Lung (tissue), 12 donors: ENCODE results near the gene SESN1. TPM values are rescaled to one million over a fixed set of nuclear protein-coding genes. Genes with fewer than 3 reads are reported as not detected.

ENCODE experiments used
- ATAC-seq: fragments of 200-7000 bp; cut with Tn5 transposase; one replicate; pipeline ENCODE4 v1.9.1; 2020; ENCODE audit warnings: moderate number of reproducible peaks; ENCODE audit not compliant: insufficient read depth, low FRiP score
- DNase-seq, 3 donors: peaks; one replicate each; pipeline ENCODE4 v3.0.0-alpha.2; 2013 to 2017
- H3K27ac ChIP-seq, 2 donors: one replicate each; pipeline ENCODE4 v1.5.1; 2013; ENCODE audit warnings: mild to moderate bottlenecking in 2 of 2, moderate library complexity in 2 of 2, control low read depth in 1 of 2, inconsistent platforms in 1 of 2, low read depth in 1 of 2, low read length in 1 of 2
- H3K27me3 ChIP-seq, 3 donors: one replicate each; pipeline ENCODE4 v1.5.1; 2013; ENCODE audit warnings: low read length in 2 of 3; ENCODE audit not compliant: control insufficient read depth in 3 of 3, insufficient read depth in 3 of 3
- H3K36me3 ChIP-seq, 4 donors: one replicate each; pipeline ENCODE4 v1.5.1; 2013; ENCODE audit warnings: low read length in 4 of 4, mild to moderate bottlenecking in 1 of 4, moderate library complexity in 1 of 4; ENCODE audit not compliant: control insufficient read depth in 4 of 4, insufficient read depth in 4 of 4
- H3K4me1 ChIP-seq, 5 donors: one replicate each; pipeline ENCODE4 v1.5.1; 2013; ENCODE audit warnings: low read length in 5 of 5, mild to moderate bottlenecking in 2 of 5, moderate library complexity in 1 of 5; ENCODE audit not compliant: control insufficient read depth in 5 of 5, insufficient read depth in 5 of 5
- H3K4me3 ChIP-seq: one replicate; pipeline ENCODE4 v1.5.1; 2013; ENCODE audit warnings: mild to moderate bottlenecking, control low read depth, moderate library complexity
- H3K9ac ChIP-seq, 2 donors: one replicate each; pipeline ENCODE4 v1.5.1; 2013; ENCODE audit warnings: low read length in 2 of 2, control low read depth in 1 of 2; ENCODE audit not compliant: insufficient read depth in 1 of 2
- H3K9me3 ChIP-seq, 4 donors: one replicate each; pipeline ENCODE4 v1.5.1; 2013; ENCODE audit warnings: low read length in 3 of 4, mild to moderate bottlenecking in 1 of 4, moderate library complexity in 1 of 4; ENCODE audit not compliant: control insufficient read depth in 4 of 4, insufficient read depth in 3 of 4
- CTCF ChIP-seq: IDR thresholded peaks from 2 replicates; pipeline ENCODE4 v1.5.1; 2012; ENCODE audit warnings: mild to moderate bottlenecking; ENCODE audit errors: control extremely low read depth, extremely low read depth
- WGBS, 2 donors: extraction: QIAGEN DNeasy Blood & Tissue Kit; methylation state at CpG; one replicate each; pipeline ENCODE4 v1.1.7; 2013; 5-methylcytosine and 5-hydroxymethylcytosine counted together
- polyA plus RNA-seq, 2 donors: library from polyadenylated mRNA; stranded (reverse); fragments of 200-250 nt; gene quantifications; one replicate each; pipeline ENCODE4 v1.2.1, GENCODE V29; 2013
- total RNA-seq, 2 donors: library from RNA; depleted of rRNA in 1 of 2; stranded (reverse); fragments of >200 nt in 1 of 2; gene quantifications; one replicate each; pipeline ENCODE4 v1.2.1, GENCODE V29; 2014 to 2021
- donor health status: control.
- donor health status: control.
- donor health status: Bipolar disorder and iron deficiency.
- donor health status: healthy.
- donor health status: DM: yes; HTN: yes; CAD: no.

Gene SESN1
- total and polyA plus RNA-seq, 4 donors = 12.9 to 69.8 (median 21.0) TPM

- ATAC-seq = no peak
- Histone ChIP-seq H3K27ac (no peak overlapping the region), H3K36me3 (no peaks in the 10 kb centered on the region), H3K9ac (no peak overlapping the region), H3K27me3 (no peaks in the 10 kb centered on the region), H3K4me1 (peaks cover 0 to 22% (median 2%) of the 10 kb centered on the region in 5 donors), H3K9me3 (no peaks in the 10 kb centered on the region), H3K4me3 (no peak overlapping the region)
- no peak for DNase-seq
- no peak for TF ChIP-seq CTCF
- WGBS, 2 donors = 69 to 86% methylated on average over 1 of the region's 1 CpG
Observed at GRCh38 chr6:109034526-109034925, 60.1 kb downstream of the SESN1 start.

GRCh38 chr6:109033655-109034054 lies 61.0 kb downstream of the SESN1 start:
- 93 to 95% methylated on average over 2 of the region's 2 CpGs for WGBS, 2 donors
- no peak for DNase-seq
- TF ChIP-seq CTCF = no peak

GRCh38 chr6:109031416-109031815 lies 63.2 kb downstream of the SESN1 start:
- DNase-seq = no peak
- 80 to 85% methylated on average over 1 of the region's 1 CpG for WGBS, 2 donors
- Histone ChIP-seq H3K27me3 (no peaks in the 10 kb centered on the region), H3K9me3 (no peaks in the 10 kb centered on the region), H3K4me3 (no peak overlapping the region), H3K36me3 (no peaks in the 10 kb centered on the region), H3K9ac (no peak overlapping the region), H3K27ac (no peak overlapping the region), H3K4me1 (peaks cover 0 to 23% (median 0%) of the 10 kb centered on the region in 5 donors)
- ATAC-seq = no peak
- TF ChIP-seq CTCF = no peak

More at GRCh38 chr6:109033655-109034054, 61.0 kb downstream of the SESN1 start:
- H3K36me3 ChIP-seq = no peaks in the 10 kb centered on the region
- no peak overlapping the region for H3K27ac ChIP-seq
- H3K4me1 ChIP-seq = peaks cover 0 to 22% (median 0%) of the 10 kb centered on the region in 5 donors
- H3K4me3 ChIP-seq = no peak overlapping the region
- no peaks in the 10 kb centered on the region for H3K27me3 ChIP-seq
- ATAC-seq = no peak
- H3K9me3 ChIP-seq = no peaks in the 10 kb centered on the region
- H3K9ac ChIP-seq = no peak overlapping the region

- H3K9ac ChIP-seq = no peak overlapping the region
- no peak for ATAC-seq
- H3K27ac ChIP-seq = no peak overlapping the region
- no peaks in the 10 kb centered on the region for H3K36me3 ChIP-seq
- H3K9me3 ChIP-seq = no peaks in the 10 kb centered on the region
- no peaks in the 10 kb centered on the region for H3K27me3 ChIP-seq
- H3K4me1 ChIP-seq = peaks cover 0 to 26% (median 0%) of the 10 kb centered on the region in 5 donors
- DNase-seq = no peak
- no peak overlapping the region for H3K4me3 ChIP-seq
- WGBS, 2 donors = 97 to 100% methylated on average over 1 of the region's 1 CpG
- TF ChIP-seq CTCF = no peak
Observed at GRCh38 chr6:109029313-109029712, 65.3 kb downstream of the SESN1 start.
